ENCODE measurements around the gene FBXL7. TPM values are rescaled to one million over a fixed set of nuclear protein-coding genes. Genes with fewer than 3 reads are reported as not detected.

FBXL7 gene
- total and polyA plus RNA-seq, 2 of the 8 experiments (the other 6 are each of a cell fraction or from before 2014, with no cell fraction given): 17.7 to 17.8 TPM

- Histone ChIP-seq H3K79me2 (ENCODE audit: control insufficient read depth in 1 of 2, insufficient read depth in 2 of 2, low read length in 2 of 2) (no peaks in the 10 kb centered on the region), H2BK20ac (ENCODE audit: low read length) (no peak overlapping the region), H4K5ac (ENCODE audit: insufficient read length, low read depth, low read length) (no peak overlapping the region), H3K4me2 (ENCODE audit: insufficient read depth in 1 of 2, low read depth in 2 of 2, low read length in 2 of 2) (no peak overlapping the region), H3K56ac (replicated peaks; ENCODE audit: insufficient read length, low read depth, low read length) (no peak overlapping the region), H3K36me3 (ENCODE audit: control insufficient read depth in 2 of 4, insufficient read depth in 4 of 4, low read length in 3 of 4) (peaks cover 0 to 8% (median 2%) of the 10 kb centered on the region in 4 experiments; a peak in 3 of 8 replicates), H2BK15ac (ENCODE audit: low read length) (no peak overlapping the region), H3K9ac (replicated peaks in 1 of 4; ENCODE audit: extremely low read depth in 1 of 4, low read depth in 3 of 4, low read length in 3 of 4) (no peak overlapping the region), H4K8ac (ENCODE audit: extremely low read depth, insufficient read depth, low read length) (no peak overlapping the region), H3K4me3 (ENCODE audit: extremely low read depth in 1 of 4, insufficient read depth in 2 of 4, low read depth in 3 of 4, low read length in 4 of 4) (no peak overlapping the region), H3K23me2 (ENCODE audit: low read depth, low read length) (0 out of 2 replicates have a peak, but pooled peaks cover 2% of the 10 kb centered on the region), H4K20me1 (replicated peaks in 1 of 2; ENCODE audit: control insufficient read depth in 1 of 2, insufficient read depth in 2 of 2, low read length in 2 of 2) (no peaks in the 10 kb centered on the region), H3K27ac (ENCODE audit: low read depth, low read length) (no peak overlapping the region), H2BK5ac (ENCODE audit: low read depth, low read length) (no peak overlapping the region), H3K79me1 (ENCODE audit: low read depth, low read length) (no peaks in the 10 kb centered on the region), H3K4me1 (replicated peaks in 1 of 4; ENCODE audit: control insufficient read depth in 3 of 4, insufficient read depth in 4 of 4, low read length in 3 of 4) (peaks cover 0 to 3% (median 0%) of the 10 kb centered on the region in 4 experiments; a peak in 1 of 7 replicates), H4K91ac (replicated peaks; ENCODE audit: insufficient read length, low read length) (no peak overlapping the region), H3K23ac (ENCODE audit: insufficient read length) (no peak overlapping the region), H2BK12ac (ENCODE audit: low read depth, low read length) (no peak overlapping the region), H3K27me3 (replicated peaks in 1 of 4; ENCODE audit: control insufficient read depth in 3 of 4, extremely low read depth in 1 of 4, insufficient read depth in 3 of 4, low read length in 3 of 4) (no peaks in the 10 kb centered on the region), H3K14ac (ENCODE audit: insufficient read length) (no peak overlapping the region), H2AFZ (ENCODE audit: low read length) (no peak overlapping the region), H2AK5ac (ENCODE audit: low read depth, low read length) (no peak overlapping the region), H2BK120ac (replicated peaks; ENCODE audit: low read depth, low read length) (no peak overlapping the region), H3K4ac (replicated peaks; ENCODE audit: insufficient read length, low read depth, low read length) (no peak overlapping the region), H3K18ac (ENCODE audit: extremely low read depth, low read length) (no peak overlapping the region), H3K9me3 (ENCODE audit: insufficient read depth in 2 of 2, low read depth in 1 of 2, low read length in 1 of 2) (no peaks in the 10 kb centered on the region; a peak in 1 of 4 replicates)
- CTCF ChIA-PET (ENCODE audit: partially characterized antibody): no interaction called here
- POLR2A ChIA-PET (ENCODE audit: partially characterized antibody): no interaction called here
- FAIRE-seq (no peak), DNase-seq (ENCODE audit: low read depth in 1 of 2, low spot score in 2 of 2) (no peak)
- WGBS, 2 experiments (ENCODE audit: extremely low coverage in 1 of 2, insufficient coverage in 1 of 2, insufficient read length in 1 of 2, insufficient replicate concordance in 2 of 2, low coverage in 1 of 2, low lambda C conversion rate in 2 of 2, missing lambda C conversion rate in 1 of 2): 93% methylated on average over 4 of the region's 4 CpGs; no CpG with 5 or more reads in 1 of the 2 experiments
- TF ChIP-seq PHF8 (conservative IDR thresholded peaks at IDR 0.05; ENCODE audit: low read depth, low read length) (no peak), CHD2 (IDR thresholded peaks at IDR 0.05; ENCODE audit: low read length) (no peak), RNF2 (IDR thresholded peaks at IDR 0.05; ENCODE audit: borderline replicate concordance, low read depth, low read length, missing control alignments, poor library complexity, severe bottlenecking) (no peak), SP1 (IDR thresholded peaks at IDR 0.05; ENCODE audit: low read depth, low read length) (no peak), FOSL1 (IDR thresholded peaks at IDR 0.05; ENCODE audit: insufficient read depth, low read depth, low read length) (no peak), KDM4A (IDR thresholded peaks at IDR 0.05; ENCODE audit: low read depth, low read length, severe bottlenecking) (no peak), SAP30 (IDR thresholded peaks at IDR 0.05; ENCODE audit: insufficient read depth, insufficient replicate concordance, low read length) (no peak), EZH2 (IDR thresholded peaks at IDR 0.05; ENCODE audit: low read depth, low read length, severe bottlenecking) (no peak), GTF2F1 (IDR thresholded peaks at IDR 0.05; ENCODE audit: borderline replicate concordance, low read depth, low read length) (no peak), EP300 (IDR thresholded peaks at IDR 0.05; ENCODE audit: borderline replicate concordance in 1 of 2, low read depth in 2 of 2, low read length in 2 of 2) (no peak), HDAC6 (IDR thresholded peaks at IDR 0.05; ENCODE audit: low read depth, low read length) (no peak), POU5F1 (IDR thresholded peaks at IDR 0.05; ENCODE audit: low read depth, low read length) (no peak), E2F6 (IDR thresholded peaks at IDR 0.05) (no peak)
Observed at GRCh38 chr5:15938186-15938585, 438.2 kb downstream of the FBXL7 start.

Data from H1 (cell line).